Kidney (tissue), 14 donors: ENCODE results near the gene C14orf93. TPM values are rescaled to one million over a fixed set of nuclear protein-coding genes. Genes with fewer than 3 reads are reported as not detected.
A peak's percentile ranks its signal among the peaks of the same experiment; 100 is the strongest.

Experiments used
- DNase-seq, 5 donors: peaks; one replicate each; pipeline ENCODE4 v3.0.0-alpha.2; 2013 to 2020
- FAIRE-seq: peaks from 2 replicates; lab custom pipeline; 2012; peaks lifted over from hg19 to GRCh38; lab: Jason Lieb, UNC
- H3K27ac ChIP-seq, 2 donors: one replicate each; pipeline ENCODE4 v1.7.0; 2013; ENCODE audit warnings: low read depth in 2 of 2, low read length in 2 of 2, inconsistent platforms in 1 of 2
- H3K27me3 ChIP-seq: one replicate; pipeline ENCODE4 v1.7.1; 2013; ENCODE audit warnings: low read length, inconsistent platforms; ENCODE audit not compliant: control insufficient read depth, insufficient read depth
- H3K36me3 ChIP-seq, 3 donors: one replicate each; pipeline versions ENCODE4 v1.7.0 to v1.7.1; 2013; ENCODE audit warnings: low read length in 3 of 3, control low read depth in 1 of 3, inconsistent platforms in 1 of 3; ENCODE audit not compliant: insufficient read depth in 3 of 3, control insufficient read depth in 2 of 3
- H3K4me1 ChIP-seq, 3 donors: one replicate each; pipeline versions ENCODE4 v1.7.0 to v1.7.1; 2013; ENCODE audit warnings: low read length in 3 of 3, inconsistent platforms in 1 of 3, low read depth in 1 of 3; ENCODE audit not compliant: control insufficient read depth in 2 of 3, insufficient read depth in 2 of 3
- H3K4me3 ChIP-seq, 3 donors: one replicate each; pipeline versions ENCODE4 v1.7.0 to v1.8.1; 2013; ENCODE audit warnings: low read length in 3 of 3, control low read depth in 1 of 3, inconsistent platforms in 1 of 3
- H3K9ac ChIP-seq, 3 donors: one replicate each; pipeline versions ENCODE4 v1.7.0 to v1.7.1; 2013; ENCODE audit warnings: low read length in 3 of 3, control low read depth in 1 of 3, inconsistent platforms in 1 of 3
- H3K9me3 ChIP-seq, 3 donors: one replicate each; pipeline versions ENCODE4 v1.7.0 to v1.7.1; 2013; ENCODE audit warnings: low read length in 3 of 3, control low read depth in 1 of 3, inconsistent platforms in 1 of 3; ENCODE audit not compliant: control insufficient read depth in 2 of 3, insufficient read depth in 1 of 3
- CTCF ChIP-seq: IDR thresholded peaks from 3 replicates; pipeline ENCODE4 v1.5.1; 2012; ENCODE audit warnings: mild to moderate bottlenecking, moderate library complexity, borderline replicate concordance; ENCODE audit not compliant: insufficient read depth; ENCODE audit errors: extremely low read depth
- intact Hi-C: fragments of 100-400 bp; cut with DNase I; formaldehyde crosslinking; loops from one replicate; pipeline ENCODE4 v1.11.1; 2022
- polyA plus RNA-seq: library from polyadenylated mRNA; stranded (reverse); fragments of 350-450 nt; fragmentation: Illumina TruSeq; extraction: RNeasy Lipid Tissue Mini Kit (QIAGEN cat#74804); gene quantifications from one replicate; pipeline ENCODE4 v1.2.3, GENCODE V29; 2014; ENCODE audit warnings: low read depth, low replicate concordance; ENCODE audit not compliant: insufficient read depth
- total RNA-seq: library from RNA; stranded (reverse); fragmentation: NEBNext Ultra II Directional; extraction: Animal tissue kit (Norgen Biotek cat#: 25700); gene quantifications from one replicate; pipeline ENCODE4 v1.2.1, GENCODE V29; 2021
- donor health status: control.
- donor health status: control.
- donor health status: control.
- donor health status: control.
- donor health status: control.
- donor health status: DM: yes; HTN: yes; CAD: no.
- donor health status: Normal renal cell carcinoma (clear cell type).

C14orf93 gene
- total and polyA plus RNA-seq, 2 donors from 2014 or later = 9.5 to 9.6 TPM

- Histone ChIP-seq H3K36me3 (peaks cover 8 to 23% (median 16%) of the 10 kb centered on the region in 3 donors), H3K4me3 (no peak overlapping the region)
- FAIRE-seq = no peak
These were observed 21.0 kb upstream of the C14orf93 start for GRCh38 chr14:23030936-23031335.

DNA sequence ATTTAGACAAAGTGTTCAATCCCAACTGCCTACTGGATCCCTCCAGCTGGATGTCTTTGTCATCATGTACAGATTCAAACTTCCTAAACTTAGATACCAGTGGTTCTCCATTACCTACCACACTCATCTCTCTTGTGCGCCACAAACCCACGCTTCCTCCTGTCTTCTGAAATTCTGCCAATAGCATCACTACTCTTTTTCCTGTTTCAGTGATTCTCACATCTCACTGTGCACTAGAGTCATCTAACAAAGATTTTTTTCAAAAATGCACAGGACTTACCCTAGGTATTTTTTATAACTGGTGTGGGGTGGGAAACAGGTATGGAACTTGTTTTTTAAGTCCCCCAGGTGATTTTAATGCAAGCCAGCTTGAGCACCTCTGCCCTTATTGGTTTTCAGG, 18.9 kb upstream of the C14orf93 start:
- Histone ChIP-seq H3K27ac (no peak overlapping the region), H3K36me3 (peaks cover 8 to 28% (median 24%) of the 10 kb centered on the region in 3 donors), H3K4me3 (no peak overlapping the region), H3K9ac (no peak overlapping the region), H3K27me3 (no peaks in the 10 kb centered on the region), H3K4me1 (peaks cover 5 to 6% (median 5%) of the 10 kb centered on the region in 3 donors), H3K9me3 (no peaks in the 10 kb centered on the region)
- intact Hi-C loops = no loop called here
- no peak for TF ChIP-seq CTCF
- DNase-seq (no peak), FAIRE-seq (no peak)

More at GRCh38 chr14:23030936-23031335, 21.0 kb upstream of the C14orf93 start:
- Histone ChIP-seq H3K4me1 (peaks cover 0 to 6% (median 6%) of the 10 kb centered on the region in 3 donors), H3K27ac (no peak overlapping the region), H3K9me3 (no peaks in the 10 kb centered on the region), H3K9ac (no peak overlapping the region), H3K27me3 (no peaks in the 10 kb centered on the region)
- no peak for DNase-seq
- no peak for TF ChIP-seq CTCF
- intact Hi-C loops = no loop called here

- H3K4me3 ChIP-seq = peak overlapping the region in 1 of 3 donors; percentile 3
- H3K27ac ChIP-seq = no peak overlapping the region
- FAIRE-seq (no peak), DNase-seq (peak in 4 of 5 donors; percentile 88 to 95 (median 92))
- intact Hi-C loops = no loop called here
- H3K36me3 ChIP-seq = peaks cover 0 to 14% (median 11%) of the 10 kb centered on the region in 3 donors
- H3K4me1 ChIP-seq = peaks cover 0 to 5% (median 0%) of the 10 kb centered on the region in 3 donors
- H3K9me3 ChIP-seq = no peaks in the 10 kb centered on the region
- TF ChIP-seq CTCF = no peak
- no peaks in the 10 kb centered on the region for H3K27me3 ChIP-seq
- H3K9ac ChIP-seq = no peak overlapping the region
These were observed 15.3 kb upstream of the C14orf93 start for GRCh38 chr14:23025151-23025814.
